Activated T-cell treated with anti-CD3 and anti-CD28 coated beads, Interleukin-2, amount 50 U/mL, for 4 hours (primary cell): ENCODE results near the gene PRPSAP1. TPM values are rescaled to one million over a fixed set of nuclear protein-coding genes. Genes with fewer than 3 reads are reported as not detected.
"Not testable (repeated sequence)": the region's sequence is repeated elsewhere in the genome, so short reads cannot be mapped to it uniquely, and the experiment has no call there.

Source experiments
- ATAC-seq, 2 donors: fragments of 200-7000 bp; cut with Tn5 transposase; one replicate each; pipeline ENCODE4 v1.10.0; 2021
- DNase-seq: peaks from one replicate; pipeline ENCODE4 v3.0.0-alpha.2; 2020
- H3K27me3 Mint-ChIP-seq: one replicate; pipeline ENCODE4 v1.8.0; 2021; ENCODE audit warnings: low read depth, mixed read lengths
- H3K36me3 Mint-ChIP-seq: one replicate; pipeline ENCODE4 v1.8.0; 2022; ENCODE audit warnings: mixed read lengths; ENCODE audit not compliant: insufficient read depth
- H3K4me1 Mint-ChIP-seq: one replicate; pipeline ENCODE4 v1.8.0; 2021; ENCODE audit warnings: low read depth, mixed read lengths
- H3K4me3 Mint-ChIP-seq: one replicate; pipeline ENCODE4 v1.8.0; 2021; ENCODE audit warnings: mild to moderate bottlenecking, moderate library complexity, mixed read lengths
- H3K9me3 Mint-ChIP-seq: one replicate; pipeline ENCODE4 v1.8.0; 2021; ENCODE audit warnings: mixed read lengths
- total RNA-seq, 3 donors: library from RNA; stranded (reverse); gene quantifications; one replicate each; pipeline ENCODE4 v1.2.1, GENCODE V29; 2021

Gene PRPSAP1
- total RNA-seq, 3 donors from 2014 or later, result 28.1 to 32.3 (median 31.8) TPM

DNA sequence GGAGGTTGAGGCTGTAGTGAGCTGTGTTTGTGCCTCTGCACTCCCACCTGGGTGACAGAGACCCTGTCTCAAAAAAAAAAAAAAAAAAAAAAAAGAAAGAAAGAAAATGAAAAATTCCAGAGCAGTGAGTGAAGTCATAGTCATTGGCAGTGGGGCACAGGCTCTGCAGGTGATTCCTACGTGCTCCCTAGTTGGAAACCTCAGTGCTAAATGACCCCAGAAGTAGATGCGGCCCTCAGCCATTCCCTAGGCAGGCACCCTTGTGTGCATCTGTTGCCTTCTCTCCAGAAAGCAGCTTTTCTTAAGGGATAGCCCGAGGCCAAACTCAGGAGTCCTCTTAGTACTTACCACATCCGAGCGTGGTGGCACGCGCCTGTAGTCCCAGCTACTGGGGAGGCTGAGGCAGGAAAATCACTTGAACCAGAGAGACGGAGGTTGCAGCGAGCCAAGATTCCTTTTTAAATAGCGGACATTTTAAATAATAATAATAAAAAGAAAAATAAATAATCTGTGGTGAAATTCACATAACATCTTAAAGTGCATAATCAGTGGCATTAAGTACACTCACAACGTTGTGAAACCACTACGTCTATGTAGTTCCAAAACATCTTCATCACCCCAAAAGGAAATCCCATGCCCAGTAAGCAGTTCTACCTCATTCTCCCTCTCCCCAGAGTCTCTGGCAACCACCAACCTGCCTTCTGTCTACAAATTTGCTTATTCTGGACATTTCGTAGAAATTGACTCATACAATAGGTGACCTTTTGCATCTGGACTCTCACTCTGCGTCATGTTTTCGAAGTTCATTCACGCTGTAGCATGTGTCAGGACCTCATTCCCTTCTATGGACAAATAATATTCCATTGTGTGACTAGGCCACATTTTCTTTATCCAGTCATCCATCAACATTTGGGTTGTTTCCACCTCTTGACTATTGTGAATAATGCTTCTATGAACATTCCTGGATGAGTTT lies 18.2 kb upstream of the PRPSAP1 start:
- Mint-ChIP-seq H3K27me3 (no peaks in the 10 kb centered on the region), H3K36me3 (no peaks in the 10 kb centered on the region), H3K9me3 (no peaks in the 10 kb centered on the region), H3K4me3 (no peak overlapping the region), H3K4me1 (no peaks in the 10 kb centered on the region)
- ATAC-seq, result no peak
- no peak for DNase-seq

DNA sequence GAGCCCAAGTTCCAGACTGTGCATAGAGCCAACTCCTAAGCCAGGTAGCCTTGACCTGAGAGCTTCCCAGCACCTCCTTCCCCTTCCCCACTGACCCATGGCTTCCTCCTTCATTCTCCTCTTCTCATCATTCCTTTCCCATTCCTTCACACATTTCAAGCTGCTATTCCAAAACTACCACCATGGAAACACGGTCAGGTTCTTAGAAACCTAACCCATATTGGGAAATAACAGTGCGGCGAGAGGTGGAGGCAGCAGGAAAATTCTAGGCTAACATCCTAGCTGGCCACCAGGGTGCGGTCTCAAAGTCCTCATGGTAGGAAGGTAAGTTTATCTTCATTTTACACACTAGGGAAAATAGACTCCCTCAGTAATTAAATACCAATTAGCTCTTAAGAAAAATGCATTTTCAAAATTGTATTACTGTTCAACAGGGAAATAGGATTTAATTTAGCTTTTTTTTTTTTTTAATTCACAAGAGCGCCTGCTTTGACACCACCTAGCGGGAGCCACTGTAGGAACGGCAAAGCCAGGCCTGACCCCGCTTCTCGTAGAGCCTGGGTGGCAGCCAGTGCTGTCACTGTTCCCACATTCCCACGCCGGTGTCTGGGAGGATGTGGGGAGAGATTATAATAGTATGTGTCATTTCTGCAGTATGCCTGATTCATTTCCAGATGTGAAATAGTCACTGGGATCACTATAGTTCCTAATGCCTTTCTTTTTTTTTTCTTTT lies 16.7 kb upstream of the PRPSAP1 start:
- no peaks in the 10 kb centered on the region for H3K27me3 Mint-ChIP-seq
- H3K4me1 Mint-ChIP-seq, result no peaks in the 10 kb centered on the region
- ATAC-seq (no peak), DNase-seq (no peak)
- no peak overlapping the region for H3K4me3 Mint-ChIP-seq
- no peaks in the 10 kb centered on the region for H3K9me3 Mint-ChIP-seq
- no peaks in the 10 kb centered on the region for H3K36me3 Mint-ChIP-seq

DNA sequence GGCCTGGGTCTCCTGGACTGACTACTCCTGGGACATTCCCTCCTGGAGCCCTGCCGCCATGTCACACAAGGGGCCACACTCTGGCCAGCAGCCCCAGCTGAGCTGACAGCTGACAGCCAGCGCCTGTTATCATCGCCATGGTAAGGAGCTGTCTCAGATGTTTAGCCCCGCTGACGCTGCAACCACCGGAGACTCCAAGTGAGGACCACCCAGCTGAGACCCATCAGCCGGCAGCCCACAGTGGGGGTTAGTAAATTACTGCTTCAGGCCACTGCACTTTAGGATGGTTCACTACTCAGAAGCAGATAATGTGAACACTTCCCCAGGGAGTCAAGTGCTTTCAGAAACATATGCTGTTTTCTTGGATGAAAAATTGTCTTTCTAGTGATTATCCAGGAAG lies 16.1 kb upstream of the PRPSAP1 start:
- Mint-ChIP-seq H3K27me3 (no peaks in the 10 kb centered on the region), H3K4me3 (no peak overlapping the region), H3K36me3 (no peaks in the 10 kb centered on the region), H3K4me1 (no peaks in the 10 kb centered on the region), H3K9me3 (no peaks in the 10 kb centered on the region)
- no peak for ATAC-seq
- DNase-seq, result no peak

DNA sequence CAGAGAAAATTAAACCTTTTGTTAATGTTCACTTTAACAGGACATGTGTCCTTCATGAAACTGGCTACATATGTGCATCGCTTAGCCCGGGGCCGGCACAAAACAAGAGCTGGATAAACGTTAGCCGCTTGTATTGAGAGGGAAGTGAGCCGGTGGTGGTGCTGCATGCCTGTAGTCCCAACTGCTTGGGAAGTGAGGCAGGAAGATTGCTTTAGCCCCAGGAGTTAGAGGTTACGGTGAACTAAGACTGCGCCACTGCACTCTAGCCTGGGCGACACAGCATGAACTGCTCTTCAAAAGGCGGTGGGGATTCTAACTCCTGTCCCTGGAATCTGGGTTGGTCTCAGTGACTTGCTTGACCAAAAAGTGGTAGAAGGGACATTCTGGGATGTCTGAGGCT lies 15.7 kb upstream of the PRPSAP1 start:
- no peaks in the 10 kb centered on the region for H3K36me3 Mint-ChIP-seq
- H3K4me1 Mint-ChIP-seq, result no peaks in the 10 kb centered on the region
- H3K9me3 Mint-ChIP-seq, result no peaks in the 10 kb centered on the region
- no peak overlapping the region for H3K4me3 Mint-ChIP-seq
- DNase-seq (no peak), ATAC-seq (no peak)
- H3K27me3 Mint-ChIP-seq, result no peaks in the 10 kb centered on the region

DNA sequence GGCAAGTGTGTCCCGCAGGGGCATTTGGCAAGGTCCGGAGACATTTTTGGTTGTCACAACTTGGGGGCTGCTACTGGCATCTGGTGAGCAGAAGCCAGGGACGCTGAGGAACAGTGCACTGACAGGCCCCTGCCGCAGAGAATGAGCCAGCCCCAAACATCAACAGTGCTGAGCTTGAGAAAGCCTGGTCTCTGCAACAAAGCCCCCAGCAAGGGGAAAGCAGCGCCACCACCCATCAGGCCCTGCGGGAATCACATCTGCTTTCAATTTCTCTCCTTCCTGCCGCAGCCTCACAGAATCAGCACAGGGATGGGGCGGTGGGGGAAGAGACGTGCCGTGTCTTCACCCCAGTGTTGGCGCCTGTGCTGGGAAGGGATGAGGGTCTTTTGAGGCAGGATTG lies 14.8 kb upstream of the PRPSAP1 start:
- Mint-ChIP-seq H3K27me3 (no peaks in the 10 kb centered on the region), H3K36me3 (no peaks in the 10 kb centered on the region), H3K4me3 (no peak overlapping the region), H3K9me3 (no peaks in the 10 kb centered on the region), H3K4me1 (no peaks in the 10 kb centered on the region)
- ATAC-seq, result no peak
- no peak for DNase-seq

DNA sequence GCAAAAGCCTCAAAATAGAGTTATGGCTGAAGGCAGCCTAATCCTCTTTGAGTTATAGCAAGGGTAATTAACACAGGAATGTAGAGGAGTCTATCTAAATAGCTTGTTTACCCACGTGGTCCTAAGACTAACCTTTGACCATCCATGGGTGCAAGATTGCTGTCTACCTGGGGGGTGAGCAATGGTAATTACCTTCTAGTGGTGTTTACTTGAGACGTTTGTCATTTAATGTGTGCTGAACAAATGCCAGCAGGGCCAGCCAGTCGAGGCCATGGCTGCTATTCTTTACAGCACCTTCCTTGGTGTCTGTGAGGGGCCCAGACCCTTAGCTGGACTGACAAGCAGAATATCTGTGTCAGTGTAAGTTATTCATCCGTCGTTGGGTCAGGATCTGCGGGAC lies 13.9 kb upstream of the PRPSAP1 start:
- no peaks in the 10 kb centered on the region for H3K9me3 Mint-ChIP-seq
- no peaks in the 10 kb centered on the region for H3K27me3 Mint-ChIP-seq
- no peaks in the 10 kb centered on the region for H3K36me3 Mint-ChIP-seq
- no peak for ATAC-seq
- no peak overlapping the region for H3K4me3 Mint-ChIP-seq
- no peak for DNase-seq
- no peaks in the 10 kb centered on the region for H3K4me1 Mint-ChIP-seq

DNA sequence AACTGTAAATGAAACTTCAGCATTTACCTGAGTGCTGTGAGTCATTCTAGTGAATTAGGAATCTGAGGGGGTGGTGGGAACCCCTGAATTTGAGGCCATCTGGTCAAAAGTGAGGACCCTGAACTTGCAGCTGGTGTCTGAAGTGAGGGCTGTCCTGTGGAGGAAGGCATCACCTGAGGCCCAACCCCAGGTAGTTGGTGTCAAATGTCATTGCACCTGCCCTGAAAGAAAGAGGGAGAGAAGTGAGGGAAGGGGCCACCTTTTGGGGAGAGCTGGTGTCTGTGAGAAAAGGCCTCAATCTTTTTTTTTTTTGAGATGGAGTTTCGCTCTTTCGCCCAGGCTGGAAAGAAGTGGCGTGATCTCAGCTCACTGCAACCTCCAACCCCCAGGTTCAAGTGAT lies 12.5 kb upstream of the PRPSAP1 start:
- H3K9me3 Mint-ChIP-seq, result no peaks in the 10 kb centered on the region
- DNase-seq, result no peak
- ATAC-seq, result no peak
- H3K4me1 Mint-ChIP-seq, result no peaks in the 10 kb centered on the region
- no peaks in the 10 kb centered on the region for H3K27me3 Mint-ChIP-seq
- H3K4me3 Mint-ChIP-seq, result no peak overlapping the region
- no peaks in the 10 kb centered on the region for H3K36me3 Mint-ChIP-seq

DNA sequence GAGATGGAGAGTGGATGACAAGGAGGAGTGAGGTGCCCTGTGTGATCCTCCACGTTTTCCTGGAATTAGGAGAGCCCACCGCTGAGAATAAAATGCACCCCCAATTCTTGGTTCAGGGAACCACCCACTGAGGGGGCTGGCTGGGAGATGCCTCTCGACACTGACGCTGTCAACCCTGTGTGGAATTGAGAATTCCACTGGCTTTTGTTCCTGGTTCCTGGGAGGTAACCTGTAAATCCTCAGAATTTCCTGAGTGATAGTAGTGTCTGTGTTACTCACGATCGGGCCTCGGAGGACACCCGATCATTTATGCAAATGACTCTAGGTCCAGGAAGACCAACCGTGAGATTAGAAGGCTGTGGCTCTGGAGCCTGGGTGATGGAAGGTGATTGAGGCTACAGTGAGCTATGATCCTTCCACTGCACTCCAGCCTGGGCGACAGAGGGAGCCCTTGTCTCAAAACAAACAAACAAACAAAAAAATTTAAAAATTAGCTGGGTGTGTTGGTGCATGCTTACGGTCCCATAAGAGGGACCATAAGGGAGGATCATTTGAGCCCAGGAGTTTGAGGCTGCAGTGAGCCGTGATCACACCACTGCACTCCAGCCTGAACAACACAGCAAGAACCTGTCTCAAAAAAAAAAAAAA lies 11.7 kb upstream of the PRPSAP1 start:
- no peaks in the 10 kb centered on the region for H3K27me3 Mint-ChIP-seq
- H3K4me1 Mint-ChIP-seq, result no peaks in the 10 kb centered on the region
- no peak overlapping the region for H3K4me3 Mint-ChIP-seq
- H3K36me3 Mint-ChIP-seq, result no peaks in the 10 kb centered on the region
- DNase-seq (no peak), ATAC-seq (no peak)
- H3K9me3 Mint-ChIP-seq, result no peaks in the 10 kb centered on the region

DNA sequence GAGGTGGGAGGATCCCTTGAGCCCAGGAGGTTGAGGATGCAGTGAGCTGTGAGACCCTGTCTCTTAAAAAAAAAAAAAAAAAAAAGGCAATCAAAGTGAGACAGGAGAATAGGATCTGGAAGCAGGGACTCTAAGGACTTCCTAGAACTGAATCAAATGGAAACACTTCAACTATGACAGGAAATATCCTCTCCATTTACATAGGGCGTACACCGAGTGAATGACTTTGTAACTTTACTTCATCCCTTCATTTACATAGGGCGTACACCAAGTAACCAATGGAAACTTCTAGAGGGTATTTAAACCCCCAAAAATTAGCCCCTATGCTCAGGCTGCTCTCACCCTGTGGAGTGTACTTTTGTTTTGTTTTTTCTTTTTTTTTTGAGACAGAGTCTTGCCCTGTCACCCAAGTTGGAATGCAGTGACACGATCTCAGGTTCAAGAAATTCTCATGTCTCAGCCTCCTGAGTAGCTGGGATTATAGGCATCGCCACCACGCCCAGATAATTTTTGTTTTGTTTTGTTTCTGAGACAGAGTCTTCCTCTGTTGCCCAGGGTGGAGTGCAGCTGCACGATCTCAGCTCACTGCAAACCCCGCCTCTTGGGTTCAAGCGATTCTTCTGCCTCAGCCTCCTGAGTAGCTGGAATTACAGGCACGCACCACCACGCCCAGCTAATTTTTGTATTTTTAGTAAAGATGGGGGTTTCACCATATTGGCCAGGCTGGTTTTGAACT lies 9.6 kb upstream of the PRPSAP1 start:
- H3K4me3 Mint-ChIP-seq, result no peak overlapping the region
- no peaks in the 10 kb centered on the region for H3K27me3 Mint-ChIP-seq
- H3K4me1 Mint-ChIP-seq, result no peaks in the 10 kb centered on the region

DNA sequence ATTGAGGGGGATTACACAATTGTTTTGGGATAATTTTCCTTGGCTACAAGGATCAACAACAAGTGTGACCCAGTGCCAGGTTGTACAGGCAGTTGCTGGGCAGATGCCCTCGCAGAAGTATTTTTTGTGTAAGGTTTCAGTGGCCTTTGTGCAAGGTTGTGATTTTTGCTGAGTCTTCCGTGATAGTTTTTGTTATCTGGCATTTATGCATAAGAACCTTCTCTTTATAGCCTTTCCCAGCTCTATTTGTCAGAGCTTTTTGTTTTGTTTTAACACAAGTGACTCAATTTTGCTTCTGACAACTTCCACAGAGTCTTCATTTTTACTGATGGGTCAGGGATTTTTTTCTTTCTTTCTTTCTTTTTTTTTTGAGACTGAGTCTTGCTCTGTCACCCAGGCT lies 6.7 kb upstream of the PRPSAP1 start:
- H3K4me3 Mint-ChIP-seq, result no peak overlapping the region
- ATAC-seq (no peak), DNase-seq (no peak)
- H3K27me3 Mint-ChIP-seq, result peaks cover 2% of the 10 kb centered on the region
- H3K36me3 Mint-ChIP-seq, result no peaks in the 10 kb centered on the region
- no peaks in the 10 kb centered on the region for H3K4me1 Mint-ChIP-seq
- no peaks in the 10 kb centered on the region for H3K9me3 Mint-ChIP-seq

More for the DNA sequence above, 9.6 kb upstream of the PRPSAP1 start:
- DNase-seq (no peak), ATAC-seq (no peak)
- H3K36me3 Mint-ChIP-seq, result no peaks in the 10 kb centered on the region
- H3K9me3 Mint-ChIP-seq, result no peaks in the 10 kb centered on the region

DNA sequence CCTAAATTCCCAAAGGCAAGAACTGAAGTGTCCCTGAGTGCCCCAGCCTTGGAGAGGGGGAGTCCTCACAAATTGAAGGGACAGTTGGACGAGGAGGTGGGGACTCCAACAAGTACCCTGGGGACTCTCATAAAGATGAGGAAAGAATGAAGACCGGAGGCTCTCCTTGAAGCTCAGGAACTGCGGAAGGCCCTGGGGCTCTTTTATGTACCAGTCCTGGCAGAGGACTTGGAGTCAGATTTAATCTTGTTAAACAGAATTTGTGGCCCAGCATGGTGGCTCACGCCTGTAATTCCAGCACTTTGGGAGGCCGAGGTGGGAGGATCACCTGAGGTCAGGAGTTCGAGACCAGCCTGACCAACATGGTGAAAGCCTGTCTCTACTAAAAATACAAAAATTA lies 6.1 kb upstream of the PRPSAP1 start:
- H3K27me3 Mint-ChIP-seq, DNase-seq, H3K4me3 Mint-ChIP-seq, H3K36me3 Mint-ChIP-seq, ATAC-seq, H3K9me3 Mint-ChIP-seq, H3K4me1 Mint-ChIP-seq: not testable (repeated sequence)

DNA sequence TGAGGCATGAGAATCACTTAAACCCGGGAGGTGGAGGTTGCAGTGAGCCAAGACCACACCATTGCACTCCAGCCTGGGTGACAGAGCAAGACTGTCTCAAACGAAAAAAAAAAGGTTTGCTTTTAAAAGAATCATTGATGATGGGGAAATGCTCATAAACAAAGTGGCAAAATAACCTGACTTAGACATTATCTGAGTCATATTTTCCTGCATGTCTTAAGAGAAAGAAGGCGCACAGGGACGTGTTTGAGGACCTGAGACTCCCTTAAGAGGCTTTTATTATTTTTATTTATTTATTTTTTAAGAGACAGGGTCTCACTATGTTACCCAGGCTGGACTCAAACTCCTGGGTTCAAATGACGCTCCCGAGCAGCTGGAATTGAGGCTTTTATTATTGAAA lies 5.7 kb upstream of the PRPSAP1 start:
- no peak for DNase-seq
- H3K9me3 Mint-ChIP-seq, result no peaks in the 10 kb centered on the region
- peaks cover 1% of the 10 kb centered on the region for H3K4me1 Mint-ChIP-seq
- H3K4me3 Mint-ChIP-seq, result no peak overlapping the region
- ATAC-seq, result no peak
- no peaks in the 10 kb centered on the region for H3K36me3 Mint-ChIP-seq
- peaks cover 2% of the 10 kb centered on the region for H3K27me3 Mint-ChIP-seq

DNA sequence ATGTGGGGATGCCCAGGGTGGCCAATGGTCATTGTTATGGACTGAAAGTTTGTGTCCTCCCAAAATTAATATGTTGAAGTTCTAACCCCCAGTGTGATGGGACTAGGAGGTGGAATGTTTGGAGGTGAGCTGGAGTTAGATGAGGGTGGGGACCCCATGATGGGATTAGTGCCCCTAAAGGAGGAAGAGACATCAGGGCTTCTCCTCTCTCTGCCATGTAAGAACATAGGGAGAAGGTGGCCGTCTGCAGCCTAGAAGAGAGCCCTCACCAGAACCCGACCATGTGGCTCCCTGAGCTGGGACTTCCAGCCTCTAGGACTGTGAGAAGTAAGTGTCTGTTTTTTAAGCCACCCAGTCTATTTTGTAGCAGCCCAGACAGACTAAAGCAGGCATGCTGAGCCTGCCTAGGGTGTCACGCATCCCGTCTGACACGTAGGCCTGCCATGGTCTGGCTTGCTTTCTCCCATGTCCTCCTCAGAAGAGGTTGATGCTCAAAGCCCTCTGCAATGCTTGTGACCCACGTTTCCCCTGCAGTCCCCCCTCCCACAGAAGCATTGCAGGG lies 4.0 kb upstream of the PRPSAP1 start:
- Mint-ChIP-seq H3K4me1 (peaks cover 7% of the 10 kb centered on the region), H3K27me3 (peaks cover 2% of the 10 kb centered on the region), H3K36me3 (no peaks in the 10 kb centered on the region), H3K9me3 (no peaks in the 10 kb centered on the region), H3K4me3 (no peak overlapping the region)
- ATAC-seq (no peak), DNase-seq (no peak)
